Neural cell (in vitro differentiated cells): ENCODE data around the gene KREMEN2. TPM values are rescaled to one million over a fixed set of nuclear protein-coding genes. Genes with fewer than 3 reads are reported as not detected.

Experiments used
- H2AFZ ChIP-seq: fragments of 200-600, 300-800 bp; sonication (generic), shearing (Covaris generic); 2 replicates; pipeline ENCODE4 v1.6.0; 2014; ENCODE audit warnings: low read depth, mild to moderate bottlenecking, antibody characterized with exemption, low read length, moderate library complexity
- H3F3A ChIP-seq: fragments of 200-600 bp; shearing (Covaris generic); 2 replicates; pipeline ENCODE4 v1.6.1; 2016; ENCODE audit warnings: mild to moderate bottlenecking, moderate library complexity, mixed read lengths, antibody characterized with exemption, low read length; ENCODE audit not compliant: insufficient read depth, poor library complexity, severe bottlenecking
- H3K27ac ChIP-seq: fragments of 200-600, 300-800 bp; sonication (generic), shearing (Covaris generic); 2 replicates; pipeline ENCODE4 v1.5.1; 2014; ENCODE audit warnings: mild to moderate bottlenecking, low read length, moderate library complexity
- H3K27me3 ChIP-seq: fragments of 300-800, 200-600 bp; sonication (generic), shearing (Covaris generic); 2 replicates; pipeline ENCODE4 v1.6.0; 2014; ENCODE audit warnings: mild to moderate bottlenecking, low read depth, low read length, moderate library complexity; ENCODE audit not compliant: insufficient read depth
- H3K36me3 ChIP-seq: fragments of 300-800, 200-600 bp; sonication (generic), shearing (Covaris generic); 2 replicates; pipeline ENCODE4 v1.5.1; 2014; ENCODE audit warnings: mild to moderate bottlenecking, antibody characterized with exemption, low read length, moderate library complexity; ENCODE audit not compliant: insufficient read depth
- H3K4me2 ChIP-seq: fragments of 300-800, 200-600 bp; sonication (generic), shearing (Covaris generic); 2 replicates; pipeline ENCODE4 v1.6.0; 2014; ENCODE audit warnings: mild to moderate bottlenecking, low read length
- H3K4me3 ChIP-seq: fragments of 300-800, 200-600 bp; sonication (generic), shearing (Covaris generic); 2 replicates; pipeline ENCODE4 v1.5.1; 2014; ENCODE audit warnings: mild to moderate bottlenecking, low read length, moderate library complexity
- H3K79me2 ChIP-seq: fragments of 200-600 bp; shearing (Covaris generic); replicated peaks from 2 replicates; pipeline ENCODE4 v1.6.0; 2014; ENCODE audit warnings: mild to moderate bottlenecking, low read length, moderate library complexity; ENCODE audit not compliant: insufficient read depth
- H3K9ac ChIP-seq: fragments of 300-800, 200-600 bp; sonication (generic), shearing (Covaris generic); 2 replicates; pipeline ENCODE4 v1.6.1; 2016; ENCODE audit warnings: mild to moderate bottlenecking, low read length, mixed read lengths
- H3K9me2 ChIP-seq: fragments of 200-600 bp; shearing (Covaris generic); 2 replicates; pipeline ENCODE4 v1.6.1; 2016; ENCODE audit warnings: mild to moderate bottlenecking, low read length, mixed read lengths; ENCODE audit not compliant: insufficient read depth
- H3K9me3 ChIP-seq: fragments of 200-600, 300-800 bp; sonication (generic), shearing (Covaris generic); 2 replicates; pipeline ENCODE4 v1.6.1; 2016; ENCODE audit warnings: mild to moderate bottlenecking, mixed run types, low read length, moderate library complexity, mixed read lengths
- H4K20me1 ChIP-seq: fragments of 200-600 bp; shearing (Covaris generic); 2 replicates; pipeline ENCODE4 v1.6.1; 2016; ENCODE audit warnings: mild to moderate bottlenecking, mixed run types; ENCODE audit not compliant: insufficient read depth
- EP300 ChIP-seq: fragments of 450-650 bp; conservative IDR thresholded peaks from 2 replicates; pipeline ENCODE4 v1.6.1; 2014; ENCODE audit warnings: antibody characterized with exemption, mild to moderate bottlenecking, moderate library complexity; ENCODE audit not compliant: poor library complexity, severe bottlenecking
- EZH2 ChIP-seq: fragments of 200-600, 300-800 bp; shearing (Covaris generic), sonication (generic); IDR thresholded peaks from 2 replicates; pipeline ENCODE4 v1.6.1; 2014; ENCODE audit warnings: antibody characterized with exemption, low read length, borderline replicate concordance, mild to moderate bottlenecking; ENCODE audit not compliant: insufficient read depth, poor library complexity, severe bottlenecking
- MXI1 ChIP-seq: fragments of 450-650 bp; conservative IDR thresholded peaks from 2 replicates; pipeline ENCODE4 v1.6.1; 2014; ENCODE audit warnings: antibody characterized with exemption, mild to moderate bottlenecking; ENCODE audit not compliant: poor library complexity, severe bottlenecking
- POLR2AphosphoS5 ChIP-seq: IDR thresholded peaks from 2 replicates; pipeline ENCODE4 v1.6.1; 2012
- RAD21 ChIP-seq: fragments of 450-650 bp; conservative IDR thresholded peaks from 2 replicates; pipeline ENCODE4 v1.6.1; 2014; ENCODE audit warnings: antibody characterized with exemption, mild to moderate bottlenecking, moderate library complexity
- SMC3 ChIP-seq: fragments of 450-650 bp; conservative IDR thresholded peaks from 2 replicates; pipeline ENCODE4 v1.6.1; 2014; ENCODE audit warnings: antibody characterized with exemption, mild to moderate bottlenecking, moderate library complexity; ENCODE audit not compliant: poor library complexity
- TAF1 ChIP-seq: IDR thresholded peaks from 2 replicates; pipeline ENCODE4 v1.6.1; 2012; ENCODE audit warnings: low read depth
- polyA plus RNA-seq: library from polyadenylated mRNA; depleted of rRNA; stranded (reverse); fragments of >200 nt; gene quantifications from 2 replicates; pipeline ENCODE4 v1.2.3, GENCODE V29; 2014
- TF ChIP-seq, protein P1 (sequence below): fragments of 450-650 bp; IDR thresholded peaks from 2 replicates; pipeline ENCODE4 v1.5.1; 2014; ENCODE audit warnings: antibody characterized with exemption, mild to moderate bottlenecking, moderate library complexity; ENCODE audit not compliant: poor library complexity, severe bottlenecking
- TF ChIP-seq, protein P2 (sequence below): IDR thresholded peaks from 2 replicates; pipeline ENCODE4 v1.6.1; 2012; ENCODE audit warnings: borderline replicate concordance

Gene KREMEN2
- polyA plus RNA-seq, 1 donor from 2014 or later = 0.71 TPM

DNA sequence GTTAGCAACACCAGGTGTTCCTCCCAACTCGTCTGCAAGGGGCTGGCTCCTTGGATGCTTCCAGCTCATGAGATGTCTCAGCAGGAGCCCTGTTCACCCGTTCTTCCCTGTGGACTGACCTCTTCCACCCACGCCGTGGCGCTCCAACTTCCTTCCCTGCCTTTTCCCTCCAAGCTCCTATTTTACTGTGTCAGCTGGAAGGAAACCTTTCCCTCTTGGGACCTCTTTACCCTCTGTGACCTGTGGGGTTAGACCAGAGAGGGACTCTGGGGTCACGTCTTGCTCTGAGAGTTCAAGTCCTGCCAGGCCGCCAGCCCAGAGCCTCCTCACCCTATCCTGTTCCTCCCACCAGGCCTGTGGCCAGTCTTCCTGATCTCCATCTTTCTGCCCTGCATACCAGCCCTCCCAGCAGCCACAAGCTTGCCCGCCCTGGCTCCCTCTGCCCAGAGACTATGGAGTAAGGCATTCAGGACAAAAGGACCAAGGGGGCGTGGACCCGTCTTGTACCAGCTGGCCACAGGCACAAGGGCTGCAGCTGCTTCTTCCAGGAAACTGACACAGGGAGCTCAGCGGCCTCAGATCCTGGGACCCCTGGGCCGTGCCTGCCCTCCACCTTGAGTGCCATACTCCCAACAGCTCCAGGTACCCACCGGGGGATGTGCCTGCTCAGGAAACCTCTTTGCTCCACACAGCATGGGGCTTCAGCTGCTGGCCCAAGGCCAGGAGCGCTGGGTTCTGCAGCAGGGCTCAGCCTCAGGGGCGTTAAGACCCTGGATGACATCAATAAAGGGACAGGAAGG is 8.1 kb downstream of the KREMEN2 start:
- no peak overlapping the region for H3K4me2 ChIP-seq
- H3K4me3 ChIP-seq = no peak overlapping the region
- H3K27me3 ChIP-seq = peaks cover 13% of the 10 kb centered on the region
- no peak overlapping the region for H2AFZ ChIP-seq
- H3F3A ChIP-seq = no peaks in the 10 kb centered on the region
- no peaks in the 10 kb centered on the region for H3K79me2 ChIP-seq
- H4K20me1 ChIP-seq = no peaks in the 10 kb centered on the region
- no peaks in the 10 kb centered on the region for H3K9me2 ChIP-seq
- no peaks in the 10 kb centered on the region for H3K36me3 ChIP-seq
- H3K27ac ChIP-seq = no peak overlapping the region
- no peak overlapping the region for H3K9ac ChIP-seq
- no peaks in the 10 kb centered on the region for H3K9me3 ChIP-seq
- no peak for TF ChIP-seq RAD21
- no peak for TF ChIP-seq POLR2AphosphoS5
- TF ChIP-seq EZH2 = no peak
- TF ChIP-seq EP300 = no peak
- TF ChIP-seq MXI1 = no peak
- TF ChIP-seq, protein P1, sequence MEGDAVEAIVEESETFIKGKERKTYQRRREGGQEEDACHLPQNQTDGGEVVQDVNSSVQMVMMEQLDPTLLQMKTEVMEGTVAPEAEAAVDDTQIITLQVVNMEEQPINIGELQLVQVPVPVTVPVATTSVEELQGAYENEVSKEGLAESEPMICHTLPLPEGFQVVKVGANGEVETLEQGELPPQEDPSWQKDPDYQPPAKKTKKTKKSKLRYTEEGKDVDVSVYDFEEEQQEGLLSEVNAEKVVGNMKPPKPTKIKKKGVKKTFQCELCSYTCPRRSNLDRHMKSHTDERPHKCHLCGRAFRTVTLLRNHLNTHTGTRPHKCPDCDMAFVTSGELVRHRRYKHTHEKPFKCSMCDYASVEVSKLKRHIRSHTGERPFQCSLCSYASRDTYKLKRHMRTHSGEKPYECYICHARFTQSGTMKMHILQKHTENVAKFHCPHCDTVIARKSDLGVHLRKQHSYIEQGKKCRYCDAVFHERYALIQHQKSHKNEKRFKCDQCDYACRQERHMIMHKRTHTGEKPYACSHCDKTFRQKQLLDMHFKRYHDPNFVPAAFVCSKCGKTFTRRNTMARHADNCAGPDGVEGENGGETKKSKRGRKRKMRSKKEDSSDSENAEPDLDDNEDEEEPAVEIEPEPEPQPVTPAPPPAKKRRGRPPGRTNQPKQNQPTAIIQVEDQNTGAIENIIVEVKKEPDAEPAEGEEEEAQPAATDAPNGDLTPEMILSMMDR = no peak
- no peak for TF ChIP-seq SMC3
- TF ChIP-seq, protein P2, sequence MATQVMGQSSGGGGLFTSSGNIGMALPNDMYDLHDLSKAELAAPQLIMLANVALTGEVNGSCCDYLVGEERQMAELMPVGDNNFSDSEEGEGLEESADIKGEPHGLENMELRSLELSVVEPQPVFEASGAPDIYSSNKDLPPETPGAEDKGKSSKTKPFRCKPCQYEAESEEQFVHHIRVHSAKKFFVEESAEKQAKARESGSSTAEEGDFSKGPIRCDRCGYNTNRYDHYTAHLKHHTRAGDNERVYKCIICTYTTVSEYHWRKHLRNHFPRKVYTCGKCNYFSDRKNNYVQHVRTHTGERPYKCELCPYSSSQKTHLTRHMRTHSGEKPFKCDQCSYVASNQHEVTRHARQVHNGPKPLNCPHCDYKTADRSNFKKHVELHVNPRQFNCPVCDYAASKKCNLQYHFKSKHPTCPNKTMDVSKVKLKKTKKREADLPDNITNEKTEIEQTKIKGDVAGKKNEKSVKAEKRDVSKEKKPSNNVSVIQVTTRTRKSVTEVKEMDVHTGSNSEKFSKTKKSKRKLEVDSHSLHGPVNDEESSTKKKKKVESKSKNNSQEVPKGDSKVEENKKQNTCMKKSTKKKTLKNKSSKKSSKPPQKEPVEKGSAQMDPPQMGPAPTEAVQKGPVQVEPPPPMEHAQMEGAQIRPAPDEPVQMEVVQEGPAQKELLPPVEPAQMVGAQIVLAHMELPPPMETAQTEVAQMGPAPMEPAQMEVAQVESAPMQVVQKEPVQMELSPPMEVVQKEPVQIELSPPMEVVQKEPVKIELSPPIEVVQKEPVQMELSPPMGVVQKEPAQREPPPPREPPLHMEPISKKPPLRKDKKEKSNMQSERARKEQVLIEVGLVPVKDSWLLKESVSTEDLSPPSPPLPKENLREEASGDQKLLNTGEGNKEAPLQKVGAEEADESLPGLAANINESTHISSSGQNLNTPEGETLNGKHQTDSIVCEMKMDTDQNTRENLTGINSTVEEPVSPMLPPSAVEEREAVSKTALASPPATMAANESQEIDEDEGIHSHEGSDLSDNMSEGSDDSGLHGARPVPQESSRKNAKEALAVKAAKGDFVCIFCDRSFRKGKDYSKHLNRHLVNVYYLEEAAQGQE = no peak
- TF ChIP-seq TAF1 = no peak

DNA sequence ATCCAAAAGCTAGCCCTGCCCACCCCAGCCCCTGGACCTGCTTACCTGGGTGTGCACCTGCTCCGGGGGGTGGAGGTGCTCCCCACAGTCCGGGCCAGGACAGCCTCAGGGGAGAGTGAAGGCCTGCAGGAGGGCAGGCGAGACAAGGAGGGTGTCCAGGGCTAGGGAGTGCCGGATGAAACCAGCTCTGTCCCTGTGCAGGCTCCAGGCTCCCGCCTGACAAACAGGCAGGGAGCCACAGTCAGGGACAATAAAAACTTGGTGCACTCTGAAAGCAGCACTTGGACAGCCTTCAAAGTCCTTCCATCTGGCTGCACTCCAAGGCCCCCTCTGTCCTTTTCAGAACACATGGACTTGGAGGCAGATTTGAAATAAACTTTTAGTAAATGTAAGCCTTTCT is 9.0 kb downstream of the KREMEN2 start:
- H4K20me1 ChIP-seq = no peaks in the 10 kb centered on the region

More for the DNA sequence above, 9.0 kb downstream of the KREMEN2 start:
- Histone ChIP-seq H3K9ac (no peak overlapping the region), H3K9me3 (no peaks in the 10 kb centered on the region), H3F3A (no peaks in the 10 kb centered on the region), H2AFZ (no peak overlapping the region), H3K4me2 (no peak overlapping the region), H3K27me3 (peaks cover 4% of the 10 kb centered on the region), H3K4me3 (no peak overlapping the region), H3K36me3 (no peaks in the 10 kb centered on the region), H3K79me2 (no peaks in the 10 kb centered on the region), H3K9me2 (no peaks in the 10 kb centered on the region), H3K27ac (no peak overlapping the region)
- TF ChIP-seq RAD21 (no peak), POLR2AphosphoS5 (no peak), EP300 (no peak), TAF1 (no peak), EZH2 (no peak), MXI1 (no peak), SMC3 (no peak)
- TF ChIP-seq, protein P1 = no peak
- TF ChIP-seq, protein P2 = no peak
